ENCODE measurements around the gene XPA.

The XPA gene

GRCh38 chr9:97673922-97674321 lies 23.2 kb downstream of the XPA start:
- no peaks in the 10 kb centered on the region for H3K79me2 ChIP-seq (ENCODE audit: insufficient read depth, low read length)
- H3K36me3 ChIP-seq (ENCODE audit: insufficient read depth, low read length), result peaks cover 77% of the 10 kb centered on the region; the same call in 1 of the 2 replicates
- H2AFZ ChIP-seq (ENCODE audit: low read length), result no peak overlapping the region
- H3K4me3 ChIP-seq (ENCODE audit: low read length, poor library complexity, severe bottlenecking), result no peak overlapping the region
- H3K4me1 ChIP-seq (ENCODE audit: insufficient read depth, low read length, poor library complexity, severe bottlenecking), result no peaks in the 10 kb centered on the region
- no peaks in the 10 kb centered on the region for H3K9me3 ChIP-seq (ENCODE audit: insufficient read depth, low read depth, low read length)
- no peaks in the 10 kb centered on the region for H3K27me3 ChIP-seq (ENCODE audit: insufficient read depth, low read length, poor library complexity, severe bottlenecking)
- no peaks in the 10 kb centered on the region for H3F3A ChIP-seq (ENCODE audit: low read depth)
- TF ChIP-seq, protein P1, sequence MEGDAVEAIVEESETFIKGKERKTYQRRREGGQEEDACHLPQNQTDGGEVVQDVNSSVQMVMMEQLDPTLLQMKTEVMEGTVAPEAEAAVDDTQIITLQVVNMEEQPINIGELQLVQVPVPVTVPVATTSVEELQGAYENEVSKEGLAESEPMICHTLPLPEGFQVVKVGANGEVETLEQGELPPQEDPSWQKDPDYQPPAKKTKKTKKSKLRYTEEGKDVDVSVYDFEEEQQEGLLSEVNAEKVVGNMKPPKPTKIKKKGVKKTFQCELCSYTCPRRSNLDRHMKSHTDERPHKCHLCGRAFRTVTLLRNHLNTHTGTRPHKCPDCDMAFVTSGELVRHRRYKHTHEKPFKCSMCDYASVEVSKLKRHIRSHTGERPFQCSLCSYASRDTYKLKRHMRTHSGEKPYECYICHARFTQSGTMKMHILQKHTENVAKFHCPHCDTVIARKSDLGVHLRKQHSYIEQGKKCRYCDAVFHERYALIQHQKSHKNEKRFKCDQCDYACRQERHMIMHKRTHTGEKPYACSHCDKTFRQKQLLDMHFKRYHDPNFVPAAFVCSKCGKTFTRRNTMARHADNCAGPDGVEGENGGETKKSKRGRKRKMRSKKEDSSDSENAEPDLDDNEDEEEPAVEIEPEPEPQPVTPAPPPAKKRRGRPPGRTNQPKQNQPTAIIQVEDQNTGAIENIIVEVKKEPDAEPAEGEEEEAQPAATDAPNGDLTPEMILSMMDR (conservative IDR thresholded peaks at IDR 0.05; ENCODE audit: low read length), result no peak
- TF ChIP-seq EZH2phosphoT487 (IDR thresholded peaks at IDR 0.05; ENCODE audit: borderline replicate concordance), result no peak
- H3K9me2 ChIP-seq (replicated peaks; ENCODE audit: low read depth, low read length), result no peaks in the 10 kb centered on the region
- no peak overlapping the region for H3K9ac ChIP-seq (ENCODE audit: low read depth, low read length, poor library complexity, severe bottlenecking)
- no peak overlapping the region for H3K4me2 ChIP-seq (ENCODE audit: low read depth, low read length, poor library complexity, severe bottlenecking)
- H4K20me1 ChIP-seq (ENCODE audit: insufficient read depth, low read length, poor library complexity, severe bottlenecking), result no peaks in the 10 kb centered on the region

DNA sequence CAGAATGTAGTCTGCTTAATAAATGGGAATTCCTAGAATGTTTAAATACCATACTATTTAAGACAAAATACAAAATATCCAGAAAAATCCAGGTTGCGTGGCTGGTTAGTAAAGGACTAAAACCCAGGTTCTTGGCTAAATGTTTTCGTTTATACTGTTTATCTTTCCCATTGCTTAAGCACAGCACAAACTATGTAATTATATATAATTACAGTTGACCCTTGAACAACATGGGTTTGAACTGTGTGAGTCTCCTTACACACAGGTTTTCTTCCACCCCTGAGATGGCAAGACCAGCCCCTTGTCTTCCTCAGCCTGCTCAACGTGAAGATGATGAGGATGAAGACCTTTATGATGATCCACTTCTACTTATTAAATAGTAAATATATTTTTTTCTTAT lies 24.7 kb downstream of the XPA start:
- TF ChIP-seq EZH2phosphoT487 (IDR thresholded peaks at IDR 0.05; ENCODE audit: borderline replicate concordance), result no peak
- TF ChIP-seq, protein P1 (conservative IDR thresholded peaks at IDR 0.05; ENCODE audit: low read length), result no peak
- no peak overlapping the region for H3K9ac ChIP-seq (ENCODE audit: low read depth, low read length, poor library complexity, severe bottlenecking)
- H3F3A ChIP-seq (ENCODE audit: low read depth), result no peaks in the 10 kb centered on the region
- no peaks in the 10 kb centered on the region for H3K9me3 ChIP-seq (ENCODE audit: insufficient read depth, low read depth, low read length)
- H3K4me2 ChIP-seq (ENCODE audit: low read depth, low read length, poor library complexity, severe bottlenecking), result no peak overlapping the region
- H3K4me1 ChIP-seq (ENCODE audit: insufficient read depth, low read length, poor library complexity, severe bottlenecking), result no peaks in the 10 kb centered on the region
- no peaks in the 10 kb centered on the region for H3K27me3 ChIP-seq (ENCODE audit: insufficient read depth, low read length, poor library complexity, severe bottlenecking)
- no peaks in the 10 kb centered on the region for H3K9me2 ChIP-seq (replicated peaks; ENCODE audit: low read depth, low read length)
- peaks cover 92% of the 10 kb centered on the region; the same call in 1 of the 2 replicates for H3K36me3 ChIP-seq (ENCODE audit: insufficient read depth, low read length)
- H3K4me3 ChIP-seq (ENCODE audit: low read length, poor library complexity, severe bottlenecking), result no peak overlapping the region
- no peak overlapping the region for H2AFZ ChIP-seq (ENCODE audit: low read length)
- H3K79me2 ChIP-seq (ENCODE audit: insufficient read depth, low read length), result no peaks in the 10 kb centered on the region
- no peaks in the 10 kb centered on the region for H4K20me1 ChIP-seq (ENCODE audit: insufficient read depth, low read length, poor library complexity, severe bottlenecking)

- Histone ChIP-seq H4K20me1 (ENCODE audit: insufficient read depth, low read length, poor library complexity, severe bottlenecking) (no peaks in the 10 kb centered on the region), H3K79me2 (ENCODE audit: insufficient read depth, low read length) (no peaks in the 10 kb centered on the region), H3K9ac (ENCODE audit: low read depth, low read length, poor library complexity, severe bottlenecking) (no peak overlapping the region), H2AFZ (ENCODE audit: low read length) (no peak overlapping the region), H3K36me3 (ENCODE audit: insufficient read depth, low read length) (peaks cover 96% of the 10 kb centered on the region; the same call in 1 of the 2 replicates), H3K4me2 (ENCODE audit: low read depth, low read length, poor library complexity, severe bottlenecking) (no peak overlapping the region), H3F3A (ENCODE audit: low read depth) (no peaks in the 10 kb centered on the region), H3K9me3 (ENCODE audit: insufficient read depth, low read depth, low read length) (no peaks in the 10 kb centered on the region), H3K9me2 (replicated peaks; ENCODE audit: low read depth, low read length) (no peaks in the 10 kb centered on the region), H3K4me3 (ENCODE audit: low read length, poor library complexity, severe bottlenecking) (no peak overlapping the region), H3K27me3 (ENCODE audit: insufficient read depth, low read length, poor library complexity, severe bottlenecking) (no peaks in the 10 kb centered on the region), H3K4me1 (ENCODE audit: insufficient read depth, low read length, poor library complexity, severe bottlenecking) (no peaks in the 10 kb centered on the region)
- TF ChIP-seq, protein P1 (conservative IDR thresholded peaks at IDR 0.05; ENCODE audit: low read length), result no peak
- TF ChIP-seq EZH2phosphoT487 (IDR thresholded peaks at IDR 0.05; ENCODE audit: borderline replicate concordance), result no peak
Observed at GRCh38 chr9:97670586-97670985, 26.6 kb downstream of the XPA start.

Data from Loucy (cell line).